ENCODE measurements around the gene DDX3X. TPM values are rescaled to one million over a fixed set of nuclear protein-coding genes. Genes with fewer than 3 reads are reported as not detected.
"Not testable (repeated sequence)": the region's sequence is repeated elsewhere in the genome, so short reads cannot be mapped to it uniquely, and the experiment has no call there.

Gene DDX3X
- total RNA-seq, result 100 to 1,000 TPM; 213 to 225 TPM

GRCh38 chrX:41333744-41334362 lies at the start of gene DDX3X:
Gene DDX3X (plus strand): TSS chrX:41334162. CDS start chrX:41334253, 91 bp downstream.
- no peaks in the 10 kb centered on the region for H3K9me3 Mint-ChIP-seq
- peak within 1 kb of the TSS; percentile 92 for H3K4me3 Mint-ChIP-seq
- H3K36me3 Mint-ChIP-seq, result peaks cover 23% of the 10 kb centered on the region
- peaks cover 13% of the 10 kb centered on the region for H3K4me1 Mint-ChIP-seq
- POLR2A ChIA-PET, result interaction anchor here (0.6 to 1.4 kb wide), 10 partner anchors 8 to 1408 kb away, joined by 3 to 8 read pairs (median 3); partner anchors contain the start of genes MED14 and USP9X
- peak within 1 kb of the TSS; percentile 100 for H3K27ac Mint-ChIP-seq
- peak; percentile 82 for DNase-seq
- ATAC-seq (ENCODE audit: low read depth), result peak; percentile 53
- no peaks in the 10 kb centered on the region for H3K27me3 Mint-ChIP-seq

- H3K27me3 Mint-ChIP-seq; DNase-seq; H3K27ac Mint-ChIP-seq; H3K9me3 Mint-ChIP-seq; H3K4me3 Mint-ChIP-seq; ATAC-seq (ENCODE audit: low read depth); H3K36me3 Mint-ChIP-seq; H3K4me1 Mint-ChIP-seq; POLR2A ChIA-PET: not testable (repeated sequence)
These were observed 48.0 kb upstream of the DDX3X start for GRCh38 chrX:41285928-41286327.

- DNase-seq (no peak), ATAC-seq (ENCODE audit: low read depth) (no peak)
- POLR2A ChIA-PET, result no interaction called here
- Mint-ChIP-seq H3K36me3 (no peaks in the 10 kb centered on the region), H3K27me3 (no peaks in the 10 kb centered on the region), H3K9me3 (peaks cover 6% of the 10 kb centered on the region), H3K27ac (no peak overlapping the region), H3K4me1 (no peaks in the 10 kb centered on the region), H3K4me3 (no peak overlapping the region)
These were observed 45.3 kb upstream of the DDX3X start for GRCh38 chrX:41288641-41289040.

- POLR2A ChIA-PET, result no interaction called here
- H3K27me3 Mint-ChIP-seq, result no peaks in the 10 kb centered on the region
- no peaks in the 10 kb centered on the region for H3K36me3 Mint-ChIP-seq
- H3K4me1 Mint-ChIP-seq, result no peaks in the 10 kb centered on the region
- peaks cover 6% of the 10 kb centered on the region for H3K9me3 Mint-ChIP-seq
- H3K4me3 Mint-ChIP-seq, result no peak overlapping the region
- no peak overlapping the region for H3K27ac Mint-ChIP-seq
- no peak for ATAC-seq (ENCODE audit: low read depth)
- no peak for DNase-seq
These were observed 44.9 kb upstream of the DDX3X start for GRCh38 chrX:41289095-41289494.

- H3K27me3 Mint-ChIP-seq, result no peaks in the 10 kb centered on the region
- H3K4me3 Mint-ChIP-seq, result no peak overlapping the region
- ATAC-seq (ENCODE audit: low read depth) (no peak), DNase-seq (no peak)
- H3K9me3 Mint-ChIP-seq, result peaks cover 6% of the 10 kb centered on the region
- H3K27ac Mint-ChIP-seq, result no peak overlapping the region
- H3K4me1 Mint-ChIP-seq, result no peaks in the 10 kb centered on the region
- H3K36me3 Mint-ChIP-seq, result no peaks in the 10 kb centered on the region
- POLR2A ChIA-PET, result no interaction called here
These were observed 42.7 kb upstream of the DDX3X start for GRCh38 chrX:41291309-41291708.

- no peaks in the 10 kb centered on the region for H3K36me3 Mint-ChIP-seq
- no peaks in the 10 kb centered on the region for H3K4me1 Mint-ChIP-seq
- POLR2A ChIA-PET, result no interaction called here
- no peak for ATAC-seq (ENCODE audit: low read depth)
- no peak overlapping the region for H3K27ac Mint-ChIP-seq
- H3K9me3 Mint-ChIP-seq, result peaks cover 6% of the 10 kb centered on the region
- H3K27me3 Mint-ChIP-seq, result no peaks in the 10 kb centered on the region
- H3K4me3 Mint-ChIP-seq, result no peak overlapping the region
- no peak for DNase-seq
These were observed 40.7 kb upstream of the DDX3X start for GRCh38 chrX:41293269-41293668.

- Mint-ChIP-seq H3K9me3 (no peaks in the 10 kb centered on the region), H3K4me1 (no peaks in the 10 kb centered on the region), H3K27me3 (no peaks in the 10 kb centered on the region), H3K36me3 (no peaks in the 10 kb centered on the region), H3K4me3 (no peak overlapping the region), H3K27ac (no peak overlapping the region)
- POLR2A ChIA-PET, result no interaction called here
- no peak for DNase-seq
- no peak for ATAC-seq (ENCODE audit: low read depth)
These were observed 33.1 kb upstream of the DDX3X start for GRCh38 chrX:41300758-41301437.

- H3K27ac Mint-ChIP-seq, result no peak overlapping the region
- no peak for ATAC-seq (ENCODE audit: low read depth)
- POLR2A ChIA-PET, result no interaction called here
- no peak overlapping the region for H3K4me3 Mint-ChIP-seq
- no peaks in the 10 kb centered on the region for H3K9me3 Mint-ChIP-seq
- no peaks in the 10 kb centered on the region for H3K36me3 Mint-ChIP-seq
- no peaks in the 10 kb centered on the region for H3K27me3 Mint-ChIP-seq
- no peak for DNase-seq
- H3K4me1 Mint-ChIP-seq, result no peaks in the 10 kb centered on the region
These were observed 32.5 kb upstream of the DDX3X start for GRCh38 chrX:41301438-41301824.

GRCh38 chrX:41302370-41302769 lies 31.6 kb upstream of the DDX3X start:
- H3K9me3 Mint-ChIP-seq, result no peaks in the 10 kb centered on the region
- H3K4me1 Mint-ChIP-seq, result no peaks in the 10 kb centered on the region
- no peak overlapping the region for H3K4me3 Mint-ChIP-seq
- DNase-seq (no peak), ATAC-seq (ENCODE audit: low read depth) (no peak)
- H3K27ac Mint-ChIP-seq, result no peak overlapping the region
- POLR2A ChIA-PET, result no interaction called here
- no peaks in the 10 kb centered on the region for H3K36me3 Mint-ChIP-seq
- H3K27me3 Mint-ChIP-seq, result no peaks in the 10 kb centered on the region

- POLR2A ChIA-PET, result no interaction called here
- no peak overlapping the region for H3K27ac Mint-ChIP-seq
- no peaks in the 10 kb centered on the region for H3K36me3 Mint-ChIP-seq
- no peak for ATAC-seq (ENCODE audit: low read depth)
- no peaks in the 10 kb centered on the region for H3K4me1 Mint-ChIP-seq
- no peaks in the 10 kb centered on the region for H3K9me3 Mint-ChIP-seq
- H3K4me3 Mint-ChIP-seq, result no peak overlapping the region
- no peak for DNase-seq
- no peaks in the 10 kb centered on the region for H3K27me3 Mint-ChIP-seq
These were observed 30.9 kb upstream of the DDX3X start for GRCh38 chrX:41303013-41303412.

- H3K4me3 Mint-ChIP-seq, result no peak overlapping the region
- no peaks in the 10 kb centered on the region for H3K27me3 Mint-ChIP-seq
- no peak overlapping the region for H3K27ac Mint-ChIP-seq
- no peaks in the 10 kb centered on the region for H3K9me3 Mint-ChIP-seq
- POLR2A ChIA-PET, result no interaction called here
- H3K4me1 Mint-ChIP-seq, result no peaks in the 10 kb centered on the region
- ATAC-seq (ENCODE audit: low read depth) (no peak), DNase-seq (no peak)
- no peaks in the 10 kb centered on the region for H3K36me3 Mint-ChIP-seq
These were observed 29.8 kb upstream of the DDX3X start for GRCh38 chrX:41304178-41304577.

GRCh38 chrX:41308884-41309647 lies 24.9 kb upstream of the DDX3X start:
- ATAC-seq (ENCODE audit: low read depth), result no peak
- POLR2A ChIA-PET, result no interaction called here

GRCh38 chrX:41312786-41313185 lies 21.2 kb upstream of the DDX3X start:
- Mint-ChIP-seq H3K4me3 (no peak overlapping the region), H3K9me3 (no peaks in the 10 kb centered on the region), H3K27ac (no peak overlapping the region), H3K27me3 (no peaks in the 10 kb centered on the region), H3K36me3 (no peaks in the 10 kb centered on the region), H3K4me1 (no peaks in the 10 kb centered on the region)
- no peak for DNase-seq
- ATAC-seq (ENCODE audit: low read depth), result no peak
- POLR2A ChIA-PET, result interaction anchor here (0.7 kb wide), 1 partner anchor 40 kb away, joined by 4 read pairs; no protein-coding TSS in a partner anchor

More at GRCh38 chrX:41308884-41309647, 24.9 kb upstream of the DDX3X start:
- no peak for DNase-seq
- no peak overlapping the region for H3K4me3 Mint-ChIP-seq
- no peaks in the 10 kb centered on the region for H3K4me1 Mint-ChIP-seq
- H3K27ac Mint-ChIP-seq, result no peak overlapping the region
- no peaks in the 10 kb centered on the region for H3K36me3 Mint-ChIP-seq
- H3K9me3 Mint-ChIP-seq, result no peaks in the 10 kb centered on the region
- no peaks in the 10 kb centered on the region for H3K27me3 Mint-ChIP-seq

- Mint-ChIP-seq H3K27ac (no peak overlapping the region), H3K9me3 (no peaks in the 10 kb centered on the region), H3K36me3 (no peaks in the 10 kb centered on the region), H3K4me3 (no peak overlapping the region), H3K4me1 (no peaks in the 10 kb centered on the region), H3K27me3 (no peaks in the 10 kb centered on the region)
- ATAC-seq (ENCODE audit: low read depth), result no peak
- no peak for DNase-seq
- POLR2A ChIA-PET, result no interaction called here
These were observed 20.5 kb upstream of the DDX3X start for GRCh38 chrX:41313419-41313818.

Data from activated naive CD8-positive, alpha-beta T cell treated with anti-CD3 and anti-CD28 coated beads, Interleukin-2, amount 10 ng/mL, durations not matched to agents 7 days and 5 days (primary cell).